A549 (cell line): ENCODE results near the gene TMEM203.
A peak's percentile ranks its signal among the peaks of the same experiment; 100 is the strongest.

ENCODE experiments used
- BHLHE40 ChIP-seq: IDR thresholded peaks from 2 replicates; pipeline ENCODE4 v1.6.1; 2012; ENCODE audit warnings: low read depth, low read length, inconsistent platforms
- POLR2A ChIP-seq: IDR thresholded peaks from 2 replicates; pipeline ENCODE4 v1.6.1; 2012; ENCODE audit warnings: mild to moderate bottlenecking, low read length
- TF ChIP-seq, protein P1 (sequence below): fragments of >200 bp; sonication (Bioruptor Twin); formaldehyde crosslinking; IDR thresholded peaks from 3 replicates; pipeline ENCODE4 v1.5.1; 2016

DNA sequence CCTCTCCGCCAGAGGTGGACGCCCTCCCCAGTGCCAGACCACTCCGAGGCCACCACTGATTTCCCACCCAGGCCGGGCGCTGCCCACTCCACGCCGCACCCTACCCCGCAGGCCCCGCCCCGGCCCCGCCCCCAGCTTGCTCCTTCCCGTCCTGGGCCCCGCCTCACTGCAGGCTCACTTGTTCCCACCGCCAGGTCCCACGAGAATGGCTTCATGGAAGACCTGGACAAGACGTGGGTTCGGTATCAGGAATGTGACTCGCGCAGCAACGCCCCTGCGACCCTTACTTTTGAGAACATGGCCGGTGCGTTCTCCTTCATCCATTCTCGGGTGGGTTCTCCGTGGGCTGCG, 42.1 kb downstream of the TMEM203 start:
- TF ChIP-seq, protein P1, sequence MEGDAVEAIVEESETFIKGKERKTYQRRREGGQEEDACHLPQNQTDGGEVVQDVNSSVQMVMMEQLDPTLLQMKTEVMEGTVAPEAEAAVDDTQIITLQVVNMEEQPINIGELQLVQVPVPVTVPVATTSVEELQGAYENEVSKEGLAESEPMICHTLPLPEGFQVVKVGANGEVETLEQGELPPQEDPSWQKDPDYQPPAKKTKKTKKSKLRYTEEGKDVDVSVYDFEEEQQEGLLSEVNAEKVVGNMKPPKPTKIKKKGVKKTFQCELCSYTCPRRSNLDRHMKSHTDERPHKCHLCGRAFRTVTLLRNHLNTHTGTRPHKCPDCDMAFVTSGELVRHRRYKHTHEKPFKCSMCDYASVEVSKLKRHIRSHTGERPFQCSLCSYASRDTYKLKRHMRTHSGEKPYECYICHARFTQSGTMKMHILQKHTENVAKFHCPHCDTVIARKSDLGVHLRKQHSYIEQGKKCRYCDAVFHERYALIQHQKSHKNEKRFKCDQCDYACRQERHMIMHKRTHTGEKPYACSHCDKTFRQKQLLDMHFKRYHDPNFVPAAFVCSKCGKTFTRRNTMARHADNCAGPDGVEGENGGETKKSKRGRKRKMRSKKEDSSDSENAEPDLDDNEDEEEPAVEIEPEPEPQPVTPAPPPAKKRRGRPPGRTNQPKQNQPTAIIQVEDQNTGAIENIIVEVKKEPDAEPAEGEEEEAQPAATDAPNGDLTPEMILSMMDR: no peak
- TF ChIP-seq BHLHE40 (no peak), POLR2A (peak; percentile 19; the same call in 1 of the 2 replicates)
